CD8-positive, alpha-beta memory T cell (primary cell): Measurements from ENCODE around the gene AMMECR1. TPM values are rescaled to one million over a fixed set of nuclear protein-coding genes. Genes with fewer than 3 reads are reported as not detected.

ENCODE experiments used
- CTCF ChIA-PET: fragments of 350-600 bp; sonication (Branson Sonifier 250); formaldehyde crosslinking; loops from one replicate; lab custom pipeline; 2021; ENCODE audit warnings: antibody characterized with exemption; lab: Charles Lee
- POLR2A ChIA-PET: fragments of 350-600 bp; sonication (Branson Sonifier 250); formaldehyde crosslinking; loops from one replicate; lab custom pipeline; 2021; ENCODE audit warnings: antibody characterized with exemption; lab: Charles Lee
- DNase-seq, 5 donors: peaks; one replicate each; pipeline versions ENCODE4 v3.0.0 to v3.0.0-alpha.2; 2020 to 2022; ENCODE audit warnings: mixed read lengths in 1 of 5
- H3K27ac ChIP-seq: one replicate; pipeline ENCODE4 v1.7.0; 2013; ENCODE audit warnings: low read depth, mild to moderate bottlenecking, low read length, moderate library complexity
- H3K27me3 ChIP-seq: 2 replicates; pipeline ENCODE4 v1.7.0; 2013; ENCODE audit warnings: low read length, mild to moderate bottlenecking; ENCODE audit not compliant: insufficient read depth, poor library complexity, severe bottlenecking
- H3K36me3 ChIP-seq: 2 replicates; pipeline ENCODE4 v1.7.0; 2013; ENCODE audit warnings: mild to moderate bottlenecking, low read length, moderate library complexity; ENCODE audit not compliant: insufficient read depth
- H3K4me1 ChIP-seq: 2 replicates; pipeline ENCODE4 v1.7.0; 2013; ENCODE audit warnings: mild to moderate bottlenecking, low read length, moderate library complexity; ENCODE audit not compliant: insufficient read depth
- H3K4me3 ChIP-seq: 2 replicates; pipeline ENCODE4 v1.7.0; 2013; ENCODE audit warnings: mild to moderate bottlenecking, low read length
- H3K9me3 ChIP-seq: 2 replicates; pipeline ENCODE4 v1.7.0; 2013; ENCODE audit warnings: mild to moderate bottlenecking, low read length
- H3K27ac Mint-ChIP-seq, 8 donors: one replicate each; pipeline ENCODE4 v1.8.0; 2020 to 2021; ENCODE audit warnings: mixed read lengths in 8 of 8, mild to moderate bottlenecking in 6 of 8, inconsistent platforms in 3 of 8, moderate library complexity in 3 of 8
- H3K27me3 Mint-ChIP-seq, 2 donors: one replicate each; pipeline ENCODE4 v1.8.0; 2020 to 2021; ENCODE audit warnings: mixed read lengths in 2 of 2, mild to moderate bottlenecking in 1 of 2, moderate library complexity in 1 of 2
- H3K36me3 Mint-ChIP-seq, 3 donors: one replicate each; pipeline ENCODE4 v1.8.0; 2020 to 2021; ENCODE audit warnings: mixed read lengths in 3 of 3, inconsistent platforms in 1 of 3, mild to moderate bottlenecking in 1 of 3
- H3K4me1 Mint-ChIP-seq, 3 donors: one replicate each; pipeline ENCODE4 v1.8.0; 2020 to 2021; ENCODE audit warnings: mixed read lengths in 3 of 3, inconsistent platforms in 1 of 3, mild to moderate bottlenecking in 1 of 3
- H3K4me3 Mint-ChIP-seq, 7 donors: one replicate each; pipeline ENCODE4 v1.8.0; 2020 to 2021; ENCODE audit warnings: mixed read lengths in 7 of 7, mild to moderate bottlenecking in 6 of 7, moderate library complexity in 4 of 7, inconsistent platforms in 2 of 7
- H3K9me3 Mint-ChIP-seq, 5 donors: one replicate each; pipeline ENCODE4 v1.8.0; 2020 to 2022; ENCODE audit warnings: mixed read lengths in 5 of 5, mild to moderate bottlenecking in 3 of 5, moderate library complexity in 2 of 5, inconsistent platforms in 1 of 5
- polyA plus RNA-seq: library from polyadenylated mRNA; unstranded; fragments of 300-500 nt; fragmentation: Illumina TruSeq; gene quantifications from one replicate; pipeline ENCODE4 v1.2.3, GENCODE V29; 2021
- total RNA-seq, 2 experiments: library from RNA; stranded (reverse); gene quantifications; one replicate each; pipeline ENCODE4 v1.2.3, GENCODE V29; 2021

Gene AMMECR1
- total and polyA plus RNA-seq, 3 experiments from 2014 or later: 8.0 to 16.6 (median 16.3) TPM

DNA sequence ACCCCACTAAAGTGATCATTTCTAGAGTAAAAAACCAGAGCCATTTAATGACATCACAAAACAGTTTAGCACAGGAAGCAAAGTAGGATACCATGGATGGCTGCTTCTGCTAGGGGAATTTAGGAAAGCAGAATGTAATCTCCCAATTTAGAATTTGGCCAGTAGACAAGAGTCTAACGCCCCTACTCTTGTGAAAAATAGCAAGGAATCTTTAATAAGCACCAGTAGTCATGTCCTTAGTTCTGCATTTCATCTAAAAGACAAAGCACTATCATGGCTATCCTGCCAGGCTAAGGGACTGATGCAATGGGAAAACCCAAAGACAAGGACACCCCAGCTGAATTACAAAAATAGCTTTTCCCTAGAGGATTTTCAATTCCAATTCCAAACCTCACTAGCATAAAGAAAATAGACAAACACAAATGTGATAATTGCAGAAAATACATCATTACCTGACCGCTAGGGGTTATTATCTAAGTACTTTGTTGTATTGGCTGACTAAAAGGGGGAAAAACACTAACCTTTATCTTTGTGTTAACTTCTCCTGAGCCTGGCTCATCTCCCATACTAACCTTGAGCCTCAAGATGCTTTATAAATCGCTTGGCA lies 2.6 kb upstream of the AMMECR1 start:
- Histone ChIP-seq H3K27ac (no peak overlapping the region), H3K9me3 (no peaks in the 10 kb centered on the region), H3K4me3 (no peak overlapping the region), H3K27me3 (no peaks in the 10 kb centered on the region), H3K36me3 (no peaks in the 10 kb centered on the region), H3K4me1 (peaks cover 12% of the 10 kb centered on the region)
- POLR2A ChIA-PET: no interaction called here
- Mint-ChIP-seq H3K27me3 (peaks cover 0 to 7% of the 10 kb centered on the region in 2 donors), H3K36me3 (peaks cover 0 to 12% (median 0%) of the 10 kb centered on the region in 3 donors), H3K27ac (no peak overlapping the region), H3K9me3 (no peaks in the 10 kb centered on the region), H3K4me3 (no peak overlapping the region), H3K4me1 (peaks cover 16 to 30% (median 24%) of the 10 kb centered on the region in 3 donors)
- no peak for DNase-seq
- CTCF ChIA-PET: interaction anchor here (0.7 kb wide), 1 partner anchor 74 kb away, joined by 3 read pairs; no protein-coding TSS in a partner anchor

DNA sequence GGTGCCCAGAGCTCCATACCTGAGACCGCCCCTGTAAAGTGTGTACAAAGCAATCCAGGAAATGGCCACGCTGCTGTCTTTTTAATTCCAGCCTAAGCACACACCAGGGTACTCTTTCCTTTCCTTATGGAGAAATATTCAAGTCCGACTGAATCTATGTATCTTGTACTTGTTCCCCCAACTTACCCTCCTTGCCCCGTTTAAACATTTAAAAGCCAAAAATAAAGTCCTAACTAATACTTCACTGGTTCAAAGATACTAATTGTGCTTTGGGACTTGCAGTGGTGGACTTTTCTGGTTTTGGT lies 731 bp upstream of the AMMECR1 start:
- POLR2A ChIA-PET: interaction anchor here (1.0 to 2.2 kb wide), 2 partner anchors 81 to 114 kb away, joined by 3 to 11 read pairs; no protein-coding TSS in a partner anchor
- H3K4me1 Mint-ChIP-seq: peaks cover 25 to 48% (median 38%) of the 10 kb centered on the region in 3 donors
- Histone ChIP-seq H3K4me3 (peak overlapping the region; percentile 78), H3K27ac (peak overlapping the region; percentile 79), H3K27me3 (no peaks in the 10 kb centered on the region), H3K36me3 (no peaks in the 10 kb centered on the region), H3K9me3 (no peaks in the 10 kb centered on the region), H3K4me1 (peaks cover 14% of the 10 kb centered on the region)
- peaks cover 0 to 12% (median 0%) of the 10 kb centered on the region in 3 donors for H3K36me3 Mint-ChIP-seq
- peaks cover 0 to 7% of the 10 kb centered on the region in 2 donors for H3K27me3 Mint-ChIP-seq
- CTCF ChIA-PET: interaction anchor here (2.2 to 2.3 kb wide), 2 partner anchors 151 to 157 kb away, joined by 6 to 10 read pairs; no protein-coding TSS in a partner anchor
- peak overlapping the region; percentile 87 to 100 (median 93) for H3K4me3 Mint-ChIP-seq
- H3K27ac Mint-ChIP-seq: peak overlapping the region; percentile 61 to 97 (median 94)
- no peaks in the 10 kb centered on the region for H3K9me3 Mint-ChIP-seq
- no peak for DNase-seq

DNA sequence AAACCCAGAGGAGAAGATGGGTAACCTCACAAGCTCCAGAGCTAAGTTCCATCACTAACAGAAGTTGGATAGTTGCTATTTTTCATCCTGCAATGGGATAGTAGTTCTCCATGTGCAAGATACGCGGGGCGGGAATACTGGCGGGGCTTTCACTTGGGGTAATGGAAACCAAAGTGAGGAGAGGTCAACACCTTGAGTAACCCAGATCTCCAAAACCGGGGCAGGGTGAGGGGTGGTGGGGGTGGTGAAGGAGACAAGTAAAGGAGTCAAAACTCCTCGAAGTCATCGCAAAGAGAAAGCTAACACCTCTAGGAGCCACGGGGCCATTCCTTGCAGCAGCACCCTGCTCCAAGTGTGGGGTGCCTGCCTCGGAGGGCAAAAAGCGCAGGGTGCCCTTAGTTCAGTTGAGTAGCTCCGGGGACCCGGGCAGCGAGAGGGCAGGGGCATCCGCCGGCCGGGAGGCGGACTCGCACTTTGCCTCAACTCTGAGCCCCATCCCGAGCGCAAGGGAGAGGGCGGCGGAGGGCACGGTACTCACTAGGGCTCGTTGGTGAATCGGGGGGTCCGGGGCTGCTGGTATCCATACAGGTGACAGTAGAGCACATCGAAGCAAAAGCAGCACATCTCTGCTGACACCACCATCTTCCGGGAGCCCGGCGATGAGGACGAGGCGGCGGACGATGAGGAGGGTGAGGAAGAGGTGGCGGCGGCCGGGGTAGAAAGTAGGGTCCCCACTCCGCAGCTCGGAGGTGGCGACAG lies 645 bp downstream of the AMMECR1 start:
- Mint-ChIP-seq H3K4me1 (peaks cover 33 to 59% (median 51%) of the 10 kb centered on the region in 3 donors), H3K36me3 (peaks cover 0 to 12% (median 0%) of the 10 kb centered on the region in 3 donors), H3K4me3 (peak overlapping the region; percentile 87 to 100 (median 93)), H3K27ac (peak overlapping the region; percentile 79 to 97 (median 90)), H3K27me3 (peaks cover 0 to 7% of the 10 kb centered on the region in 2 donors), H3K9me3 (no peaks in the 10 kb centered on the region)
- DNase-seq: peak in 3 of 5 donors; percentile 6 to 51 (median 8)
- no peaks in the 10 kb centered on the region for H3K27me3 ChIP-seq
- H3K9me3 ChIP-seq: no peaks in the 10 kb centered on the region
- H3K4me1 ChIP-seq: peaks cover 14% of the 10 kb centered on the region
- no peaks in the 10 kb centered on the region for H3K36me3 ChIP-seq
- CTCF ChIA-PET: interaction anchor here (0.7 to 2.3 kb wide), 3 partner anchors 11 to 161 kb away, joined by 3 to 6 read pairs (median 4); no protein-coding TSS in a partner anchor
- POLR2A ChIA-PET: interaction anchor here (0.6 to 2.2 kb wide), 5 partner anchors 10 to 118 kb away, joined by 3 to 11 read pairs (median 5); no protein-coding TSS in a partner anchor
- H3K27ac ChIP-seq: peak overlapping the region; percentile 78
- peak overlapping the region; percentile 76 for H3K4me3 ChIP-seq

DNA sequence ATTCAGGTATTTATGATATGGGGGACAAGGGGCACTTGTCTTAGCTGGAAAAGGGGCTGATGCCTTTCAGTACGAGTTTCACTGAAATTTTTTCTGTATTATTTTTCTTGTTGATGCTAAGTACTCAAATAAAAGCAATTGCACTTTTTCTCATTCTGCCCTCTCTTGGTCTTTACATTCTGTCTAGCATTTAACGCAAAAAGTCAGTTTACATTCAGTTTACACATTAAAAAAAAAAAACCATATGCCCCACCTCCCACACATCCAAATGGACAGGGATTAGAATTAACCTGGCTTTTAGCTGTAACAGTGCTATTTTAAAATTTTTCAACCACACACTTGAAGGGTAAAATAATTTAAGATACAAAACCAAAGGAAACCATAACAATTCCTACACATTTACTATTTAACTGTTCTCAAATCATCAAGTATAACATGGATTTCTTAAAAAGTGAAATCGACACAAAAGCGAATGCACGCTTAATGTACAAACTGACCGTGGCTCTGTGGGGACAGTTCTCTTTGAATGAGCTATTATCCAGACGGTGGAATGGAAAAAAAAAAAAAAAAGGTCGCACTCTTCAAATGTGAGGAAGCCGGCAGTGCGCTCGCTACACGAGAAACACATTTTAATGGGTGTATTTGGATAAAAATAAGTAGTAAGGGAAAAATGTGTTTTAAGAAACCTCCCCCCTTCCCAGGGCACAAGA lies 1.4 kb downstream of the AMMECR1 start:
- no peak for DNase-seq
- Mint-ChIP-seq H3K36me3 (peaks cover 0 to 12% (median 0%) of the 10 kb centered on the region in 3 donors), H3K27ac (peak overlapping the region in 7 of 8 donors; percentile 79 to 97 (median 87)), H3K27me3 (peaks cover 0 to 7% of the 10 kb centered on the region in 2 donors), H3K4me3 (peak overlapping the region; percentile 87 to 100 (median 93)), H3K9me3 (no peaks in the 10 kb centered on the region), H3K4me1 (peaks cover 31 to 59% (median 52%) of the 10 kb centered on the region in 3 donors)
- Histone ChIP-seq H3K4me3 (peak overlapping the region; percentile 76), H3K9me3 (no peaks in the 10 kb centered on the region), H3K36me3 (no peaks in the 10 kb centered on the region), H3K27ac (peak overlapping the region; percentile 78), H3K4me1 (peaks cover 18% of the 10 kb centered on the region), H3K27me3 (no peaks in the 10 kb centered on the region)
- ChIA-PET POLR2A (interaction anchor here (0.6 to 2.2 kb wide), 3 partner anchors 22 to 118 kb away, joined by 3 to 11 read pairs (median 5); no protein-coding TSS in a partner anchor), CTCF (interaction anchor here (0.7 to 2.3 kb wide), 3 partner anchors 10 to 160 kb away, joined by 3 to 6 read pairs (median 4); no protein-coding TSS in a partner anchor)

DNA sequence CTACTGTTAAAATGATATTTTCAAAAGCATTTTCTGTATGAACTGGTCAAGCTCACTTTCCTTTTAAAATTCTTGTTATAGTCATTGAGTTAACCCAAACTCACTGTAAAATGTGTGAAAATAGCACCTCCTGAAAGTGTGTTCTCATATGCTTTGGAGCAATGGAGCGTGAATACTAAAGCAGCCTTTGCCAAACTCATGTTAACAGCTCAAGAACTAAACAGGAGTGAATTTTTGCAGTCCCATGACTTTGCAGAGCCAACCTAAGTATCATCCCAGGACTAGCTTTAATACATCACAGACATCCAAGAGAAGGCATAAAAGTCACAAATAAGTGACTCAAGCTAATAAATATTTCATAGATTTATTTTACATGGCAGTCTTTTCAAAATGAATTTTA lies 2.3 kb downstream of the AMMECR1 start:
- ChIA-PET POLR2A (no interaction called here), CTCF (no interaction called here)

DNA sequence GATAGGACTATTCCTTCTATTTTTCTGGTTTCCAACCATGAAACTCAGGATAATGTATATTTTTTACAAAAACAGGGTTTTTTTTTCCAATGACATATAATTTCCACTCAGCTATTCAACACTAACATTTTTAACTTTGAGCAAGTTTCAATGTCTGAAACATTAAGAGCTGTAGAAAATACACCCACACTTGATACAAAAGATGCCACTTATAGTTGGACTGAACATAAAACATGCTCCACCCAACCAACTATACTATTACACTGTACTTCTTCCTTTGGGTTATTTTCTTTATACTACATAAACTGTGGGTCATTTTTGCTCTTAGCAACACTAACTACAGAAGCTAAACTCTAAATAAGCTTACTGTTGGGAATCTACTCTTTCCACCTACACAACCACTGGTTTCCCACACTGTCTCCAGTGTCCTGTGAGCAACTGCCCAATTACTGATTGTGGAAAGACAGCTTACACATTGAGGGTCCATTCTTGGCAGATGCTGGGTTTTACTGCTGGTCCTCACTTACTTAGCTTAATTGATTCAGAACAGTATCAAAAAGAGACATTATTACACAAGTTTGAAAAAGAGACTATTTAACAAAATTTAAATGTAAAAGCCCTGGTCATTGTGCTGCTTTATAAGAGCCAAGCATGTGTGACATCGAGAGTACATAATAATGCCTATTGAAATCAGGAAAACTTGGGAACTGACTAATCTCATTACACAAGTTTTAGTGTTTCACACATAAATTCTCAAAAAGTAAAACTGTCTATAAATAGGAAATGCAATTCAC lies 6.3 kb downstream of the AMMECR1 start:
- H3K9me3 ChIP-seq: no peaks in the 10 kb centered on the region
- H3K36me3 ChIP-seq: no peaks in the 10 kb centered on the region
- H3K9me3 Mint-ChIP-seq: no peaks in the 10 kb centered on the region
- peaks cover 57 to 89% (median 80%) of the 10 kb centered on the region in 3 donors for H3K4me1 Mint-ChIP-seq
- H3K36me3 Mint-ChIP-seq: peaks cover 0 to 2% (median 0%) of the 10 kb centered on the region in 3 donors
- H3K27me3 ChIP-seq: no peaks in the 10 kb centered on the region
- no peak for DNase-seq
- H3K27me3 Mint-ChIP-seq: peaks cover 0 to 3% of the 10 kb centered on the region in 2 donors
- no peak overlapping the region for H3K27ac Mint-ChIP-seq
- H3K4me3 Mint-ChIP-seq: no peak overlapping the region
- ChIA-PET POLR2A (interaction anchor here (0.7 kb wide), 1 partner anchor 82 kb away, joined by 3 read pairs; no protein-coding TSS in a partner anchor), CTCF (no interaction called here)
- peaks cover 28% of the 10 kb centered on the region for H3K4me1 ChIP-seq
- H3K27ac ChIP-seq: no peak overlapping the region
- H3K4me3 ChIP-seq: no peak overlapping the region

More for the DNA sequence above, 2.3 kb downstream of the AMMECR1 start:
- Mint-ChIP-seq H3K27ac (no peak overlapping the region), H3K36me3 (peaks cover 0 to 12% (median 0%) of the 10 kb centered on the region in 3 donors), H3K27me3 (peaks cover 0 to 7% of the 10 kb centered on the region in 2 donors), H3K9me3 (no peaks in the 10 kb centered on the region), H3K4me1 (peaks cover 41 to 67% (median 60%) of the 10 kb centered on the region in 3 donors), H3K4me3 (peak overlapping the region; percentile 87 to 100 (median 93))
- no peaks in the 10 kb centered on the region for H3K36me3 ChIP-seq
- H3K4me3 ChIP-seq: no peak overlapping the region
- no peak for DNase-seq
- H3K4me1 ChIP-seq: peaks cover 27% of the 10 kb centered on the region
- H3K27me3 ChIP-seq: no peaks in the 10 kb centered on the region
- no peak overlapping the region for H3K27ac ChIP-seq
- H3K9me3 ChIP-seq: no peaks in the 10 kb centered on the region

DNA sequence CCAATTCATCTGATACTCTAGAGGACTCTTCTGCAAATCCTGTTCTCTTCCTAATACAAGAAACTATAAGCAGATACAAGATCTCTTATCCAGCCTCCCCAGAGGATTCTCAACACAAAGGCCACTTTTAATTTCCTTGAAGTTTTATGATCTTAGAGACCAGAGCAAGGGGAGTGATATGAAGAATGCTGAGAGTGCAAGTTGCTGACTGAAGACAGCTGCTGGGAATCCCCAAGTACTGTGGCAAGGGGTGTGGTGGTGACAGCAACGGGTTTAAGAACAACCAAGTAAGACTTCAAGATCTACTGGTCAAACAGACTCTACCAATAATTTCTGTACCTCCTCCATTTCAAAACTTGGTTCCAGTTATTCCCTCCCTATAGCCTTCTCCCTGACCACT lies 7.0 kb downstream of the AMMECR1 start:
- no peak overlapping the region for H3K27ac ChIP-seq
- Mint-ChIP-seq H3K36me3 (peaks cover 0 to under 1% (median 0%) of the 10 kb centered on the region in 3 donors), H3K27ac (peak overlapping the region in 5 of 8 donors; percentile 2 to 58 (median 13)), H3K27me3 (peaks cover 0 to 3% of the 10 kb centered on the region in 2 donors), H3K9me3 (no peaks in the 10 kb centered on the region), H3K4me3 (peak overlapping the region in 3 of 7 donors; percentile 5 to 48 (median 38)), H3K4me1 (peaks cover 55 to 82% (median 73%) of the 10 kb centered on the region in 3 donors)
- H3K4me3 ChIP-seq: no peak overlapping the region
- no peaks in the 10 kb centered on the region for H3K9me3 ChIP-seq
- no peaks in the 10 kb centered on the region for H3K36me3 ChIP-seq
- no peaks in the 10 kb centered on the region for H3K27me3 ChIP-seq
- peaks cover 26% of the 10 kb centered on the region for H3K4me1 ChIP-seq
- CTCF ChIA-PET: no interaction called here
- POLR2A ChIA-PET: interaction anchor here (0.7 kb wide), 1 partner anchor 82 kb away, joined by 3 read pairs; no protein-coding TSS in a partner anchor
- peak in 1 of 5 donors; percentile 46 for DNase-seq
